Activated CD4-positive, alpha-beta T cell treated with anti-CD3 and anti-CD28 coated beads for 4 hours (primary cell): ENCODE measurements around the gene PRR33.

Source experiments
- DNase-seq, 2 donors: peaks; one replicate each; pipeline ENCODE4 v3.0.0-alpha.2; 2020

The PRR33 gene

GRCh38 chr11:1916132-1916985, 24.7 kb upstream of the PRR33 start:
- no peak for DNase-seq

- DNase-seq = no peak
Observed at GRCh38 chr11:1915795-1916131, 24.1 kb upstream of the PRR33 start.

- DNase-seq = no peak
Observed at GRCh38 chr11:1913271-1914060, 21.8 kb upstream of the PRR33 start.

GRCh38 chr11:1912289-1912878, 20.7 kb upstream of the PRR33 start:
- no peak for DNase-seq

GRCh38 chr11:1909524-1909923, 17.8 kb upstream of the PRR33 start:
- no peak for DNase-seq

GRCh38 chr11:1908618-1909017, 16.9 kb upstream of the PRR33 start:
- no peak for DNase-seq

GRCh38 chr11:1906611-1907423, 15.1 kb upstream of the PRR33 start:
- DNase-seq = no peak

GRCh38 chr11:1906181-1906580, 14.5 kb upstream of the PRR33 start:
- no peak for DNase-seq

GRCh38 chr11:1899686-1900085, 8.0 kb upstream of the PRR33 start:
- no peak for DNase-seq

- DNase-seq = no peak
Observed at GRCh38 chr11:1899090-1899489, 7.4 kb upstream of the PRR33 start.

GRCh38 chr11:1896923-1897322, 5.2 kb upstream of the PRR33 start:
- DNase-seq = no peak

- DNase-seq = no peak
Observed at GRCh38 chr11:1896468-1896867, 4.8 kb upstream of the PRR33 start.

GRCh38 chr11:1894759-1895158, 3.1 kb upstream of the PRR33 start:
- DNase-seq = no peak

GRCh38 chr11:1893581-1894359, 2.1 kb upstream of the PRR33 start:
- DNase-seq = no peak

GRCh38 chr11:1892558-1892957, 863 bp upstream of the PRR33 start:
- DNase-seq = no peak

- no peak for DNase-seq
Observed at GRCh38 chr11:1892116-1892515, 421 bp upstream of the PRR33 start.

- no peak for DNase-seq
Observed at GRCh38 chr11:1890856-1891830, 552 bp downstream of the PRR33 start.

- DNase-seq = no peak
Observed at GRCh38 chr11:1889941-1890855, 1.5 kb downstream of the PRR33 start.

GRCh38 chr11:1889224-1889930, 2.3 kb downstream of the PRR33 start:
- DNase-seq = peak; percentile 60 to 73
